Measurements from ENCODE around the gene SGCA. TPM values are rescaled to one million over a fixed set of nuclear protein-coding genes. Genes with fewer than 3 reads are reported as not detected.

SGCA gene
- total RNA-seq (2014; rRNA removed; shearing (Covaris generic)), result not detected in 2 replicates
- not detected in 2 replicates for polyA plus RNA-seq (2015; cell fraction: cytosol; rRNA removed)
- not detected in 2 replicates for polyA plus RNA-seq (2015; cell fraction: nucleus; rRNA removed)

- DNase-seq (ENCODE audit: low read depth, low spot score), result no peak
Observed at GRCh38 chr17:50165867-50166517, at the start of gene SGCA. Gene SGCA (plus strand): TSS chr17:50166005. CDS start chr17:50166041, 36 bp downstream.

GRCh38 chr17:50117202-50118051 is 48.4 kb upstream of the SGCA start:
- in situ Hi-C loops (cut with HindIII; ENCODE audit: low pct_unique_long_range_greater_than_20kb, low sequenced_read_pairs), result no loop called here
- DNase-seq (ENCODE audit: low read depth, low spot score), result no peak

More at GRCh38 chr17:50165867-50166517, at the start of gene SGCA:
- in situ Hi-C loops (cut with HindIII; ENCODE audit: low pct_unique_long_range_greater_than_20kb, low sequenced_read_pairs), result no loop called here

- in situ Hi-C loops (cut with HindIII; ENCODE audit: low pct_unique_long_range_greater_than_20kb, low sequenced_read_pairs), result no loop called here
- DNase-seq (ENCODE audit: low read depth, low spot score), result no peak
Observed at GRCh38 chr17:50118076-50118827, 47.6 kb upstream of the SGCA start.

DNA sequence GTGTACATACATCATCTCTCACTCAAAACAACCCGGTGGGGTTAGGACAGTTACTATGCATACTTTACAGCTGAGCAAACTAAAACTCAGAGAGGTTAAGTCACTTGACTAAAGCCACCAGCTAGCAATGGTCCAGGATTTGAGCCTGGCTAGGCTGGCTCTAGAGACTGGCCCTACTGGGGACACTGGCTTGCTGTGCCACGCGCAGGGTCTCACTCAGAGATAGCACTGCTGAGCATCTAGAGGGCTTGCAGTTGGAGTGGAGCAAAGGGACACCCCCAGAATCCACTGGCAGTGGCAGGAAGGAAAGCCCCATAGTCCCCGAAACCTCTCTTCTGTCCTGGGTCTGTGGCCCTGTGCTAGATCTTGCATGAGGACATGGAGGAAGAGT is 47.0 kb upstream of the SGCA start:
- DNase-seq (ENCODE audit: low read depth, low spot score), result no peak
- in situ Hi-C loops (cut with HindIII; ENCODE audit: low pct_unique_long_range_greater_than_20kb, low sequenced_read_pairs), result no loop called here

GRCh38 chr17:50120475-50121253 is 45.1 kb upstream of the SGCA start:
- in situ Hi-C loops (cut with HindIII; ENCODE audit: low pct_unique_long_range_greater_than_20kb, low sequenced_read_pairs), result no loop called here
- DNase-seq (ENCODE audit: low read depth, low spot score), result no peak

DNA sequence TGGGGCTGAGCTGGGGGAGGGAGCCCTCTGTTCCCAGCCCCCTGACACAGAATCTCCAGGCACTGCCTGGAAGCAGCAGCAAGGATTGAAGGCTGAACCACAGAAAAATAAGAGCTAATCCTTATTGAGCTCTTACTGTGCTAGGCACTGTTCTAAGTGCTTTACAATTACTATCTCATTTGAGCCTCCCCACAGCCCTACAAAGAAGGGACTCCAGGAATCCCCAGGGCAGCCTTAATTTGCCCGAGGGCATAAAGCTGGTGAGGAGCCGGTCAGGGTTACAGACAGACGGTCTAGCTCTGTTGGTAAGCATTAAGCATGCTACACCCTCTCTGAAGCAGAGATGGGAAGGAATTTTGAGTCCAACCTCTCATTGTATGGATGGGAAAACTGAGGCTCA is 42.9 kb upstream of the SGCA start:
- in situ Hi-C loops (cut with HindIII; ENCODE audit: low pct_unique_long_range_greater_than_20kb, low sequenced_read_pairs), result no loop called here
- DNase-seq (ENCODE audit: low read depth, low spot score), result no peak

DNA sequence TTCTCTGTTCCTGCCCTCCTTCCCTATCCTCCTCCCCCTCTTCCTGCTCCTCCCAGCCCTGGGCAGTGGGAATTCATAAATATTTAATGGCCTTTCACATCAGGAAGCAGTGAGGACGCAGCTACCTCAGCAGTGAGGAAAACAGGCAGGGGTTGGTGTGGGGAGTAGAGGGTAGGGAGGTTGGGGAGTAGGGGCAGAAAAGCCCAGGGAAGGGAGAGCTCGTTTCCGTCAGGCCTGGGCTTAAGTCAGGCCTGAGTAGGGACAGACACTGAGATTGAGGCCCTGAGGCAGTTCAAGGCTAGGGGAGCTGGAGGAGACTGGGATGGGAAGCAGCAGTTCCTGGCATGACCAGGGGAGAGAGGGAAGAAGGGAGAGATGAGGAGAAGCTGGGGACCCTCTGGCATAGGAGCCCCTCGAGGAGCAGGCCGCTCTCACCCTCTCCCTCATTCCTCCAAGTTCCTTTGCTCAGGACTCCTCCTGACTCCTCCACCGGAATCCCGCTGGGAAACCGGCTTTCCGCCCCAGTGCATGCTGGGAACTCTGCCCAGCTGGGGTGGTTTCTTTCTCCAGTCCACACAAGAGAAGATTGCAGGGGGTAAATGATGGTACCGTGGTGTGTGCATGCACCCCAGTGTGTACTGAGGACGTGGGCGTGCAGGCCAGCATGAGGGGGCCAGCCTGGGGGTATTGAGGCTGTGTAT is 42.0 kb upstream of the SGCA start:
- no peak for DNase-seq (ENCODE audit: low read depth, low spot score)
- in situ Hi-C loops (cut with HindIII; ENCODE audit: low pct_unique_long_range_greater_than_20kb, low sequenced_read_pairs), result no loop called here

DNA sequence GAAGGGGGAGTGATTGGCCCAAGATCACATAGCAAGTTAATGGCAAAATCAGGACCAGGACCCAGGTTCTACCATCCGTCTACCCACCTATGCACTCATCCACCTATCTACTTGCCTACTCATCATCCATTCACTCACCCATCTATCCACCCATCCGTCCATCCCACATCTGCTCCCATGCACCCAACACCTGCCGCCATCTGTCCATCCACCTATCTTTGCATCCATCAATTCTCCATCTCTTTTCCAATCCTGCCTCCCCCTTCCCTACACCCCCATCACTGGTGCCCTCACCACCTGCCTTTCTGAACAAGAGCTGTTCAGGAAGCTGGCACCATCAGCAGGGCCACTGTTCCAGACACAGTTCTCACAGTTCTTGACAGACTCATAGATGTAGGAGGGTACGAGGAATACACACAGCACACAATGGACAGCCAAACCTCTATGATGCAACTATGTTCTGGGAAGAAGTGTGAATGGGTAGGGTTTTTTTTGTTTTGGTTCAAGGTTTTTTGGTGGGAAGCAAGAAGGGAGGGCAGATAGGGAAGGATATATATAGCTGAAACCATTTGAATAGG is 40.3 kb upstream of the SGCA start:
- in situ Hi-C loops (cut with HindIII; ENCODE audit: low pct_unique_long_range_greater_than_20kb, low sequenced_read_pairs), result no loop called here
- DNase-seq (ENCODE audit: low read depth, low spot score), result no peak

DNA sequence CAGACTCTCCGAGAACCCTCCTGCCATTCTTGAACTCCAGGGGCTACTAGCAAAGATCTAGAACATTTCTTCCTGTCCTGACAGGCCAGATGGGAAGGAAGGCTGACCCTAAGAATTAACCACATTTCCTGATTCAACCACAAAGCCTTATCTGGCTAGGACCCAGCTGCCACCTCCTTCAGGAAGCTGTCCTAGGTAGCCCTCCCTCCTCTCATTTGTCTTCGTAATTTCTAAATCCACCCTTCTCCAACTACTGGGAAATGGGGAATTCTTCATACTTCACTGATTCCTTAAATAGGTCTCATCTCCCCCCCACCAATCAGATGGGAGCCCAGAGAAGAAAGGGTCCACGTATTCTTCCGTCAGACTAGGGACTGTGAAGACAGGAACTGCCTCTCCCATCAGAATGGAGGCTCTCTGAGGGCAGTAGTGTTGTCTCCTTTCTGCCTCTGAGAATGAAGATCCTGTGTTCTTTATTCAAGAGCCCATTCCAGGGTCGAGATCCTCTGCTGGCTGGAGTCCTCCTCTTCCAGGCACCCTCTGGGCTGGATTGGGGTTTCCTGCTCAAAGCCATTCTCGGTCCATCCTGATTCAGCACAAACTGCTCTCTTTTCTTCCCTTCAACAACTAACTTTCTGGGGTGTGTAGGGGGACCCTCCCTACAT is 38.0 kb upstream of the SGCA start:
- no peak for DNase-seq (ENCODE audit: low read depth, low spot score)
- in situ Hi-C loops (cut with HindIII; ENCODE audit: low pct_unique_long_range_greater_than_20kb, low sequenced_read_pairs), result no loop called here

DNA sequence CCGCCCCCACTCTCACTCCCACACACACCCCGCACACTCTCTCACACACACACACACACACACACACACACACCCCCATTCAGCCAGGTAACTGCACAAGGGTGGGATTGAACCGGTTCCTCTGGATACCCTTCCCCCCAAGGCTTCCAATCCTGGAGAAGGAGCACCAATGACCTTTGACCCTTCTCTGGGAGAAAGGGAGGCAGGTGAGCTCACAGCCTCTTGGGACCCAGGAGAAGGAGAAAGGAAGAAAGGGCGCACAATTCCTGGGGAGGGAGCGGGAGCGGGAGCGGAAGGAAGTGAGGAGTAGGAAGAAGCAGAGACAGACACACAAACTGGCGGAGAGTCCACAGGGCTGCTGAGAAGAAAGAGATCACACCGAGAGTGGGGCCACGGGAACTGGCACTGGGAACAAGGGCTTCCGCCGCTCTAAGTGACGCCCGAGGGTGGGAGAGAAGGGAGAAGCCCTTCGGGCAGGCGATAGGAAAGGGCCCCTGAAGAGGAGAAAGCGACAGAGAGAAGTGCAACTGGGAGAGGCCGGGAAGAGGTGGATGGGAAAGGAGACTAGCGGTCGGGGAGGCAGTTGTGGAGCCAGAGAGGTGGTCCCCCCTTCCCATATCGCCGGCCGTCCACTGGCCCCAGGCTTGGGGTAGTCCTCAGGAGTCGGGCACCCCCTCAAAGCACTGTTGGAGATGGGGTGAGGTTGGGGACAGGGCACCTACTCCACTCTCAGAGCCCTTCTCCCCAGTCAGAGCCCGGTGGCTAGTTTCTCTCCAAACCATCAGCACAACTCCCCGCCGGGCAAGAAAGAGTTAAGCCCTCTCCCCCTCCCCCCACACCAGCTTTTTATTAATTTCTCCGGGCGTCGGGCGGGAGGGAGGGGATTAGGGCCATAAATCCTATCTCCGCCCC is 37.1 kb upstream of the SGCA start:
- in situ Hi-C loops (cut with HindIII; ENCODE audit: low pct_unique_long_range_greater_than_20kb, low sequenced_read_pairs), result no loop called here
- no peak for DNase-seq (ENCODE audit: low read depth, low spot score)

DNA sequence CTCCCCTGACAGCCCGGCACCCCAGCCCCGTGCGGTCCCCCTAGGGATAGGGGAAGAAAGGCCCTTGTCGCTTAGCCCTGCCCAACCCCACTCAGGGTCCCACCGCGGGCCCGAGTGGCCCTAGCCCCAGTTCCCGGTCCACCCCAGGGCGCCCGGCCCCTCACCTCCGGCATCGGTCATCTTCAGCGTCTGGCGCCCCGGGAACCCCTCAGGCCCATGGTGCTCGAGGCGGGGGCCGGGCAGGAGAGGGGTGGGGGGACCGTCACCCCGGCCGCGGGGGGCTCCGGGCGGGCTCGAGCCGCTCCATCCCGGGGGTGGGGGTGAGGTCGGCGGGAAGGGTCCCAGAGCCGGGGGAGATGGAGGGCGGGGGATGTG is 36.5 kb upstream of the SGCA start:
- in situ Hi-C loops (cut with HindIII; ENCODE audit: low pct_unique_long_range_greater_than_20kb, low sequenced_read_pairs), result no loop called here
- no peak for DNase-seq (ENCODE audit: low read depth, low spot score)

DNA sequence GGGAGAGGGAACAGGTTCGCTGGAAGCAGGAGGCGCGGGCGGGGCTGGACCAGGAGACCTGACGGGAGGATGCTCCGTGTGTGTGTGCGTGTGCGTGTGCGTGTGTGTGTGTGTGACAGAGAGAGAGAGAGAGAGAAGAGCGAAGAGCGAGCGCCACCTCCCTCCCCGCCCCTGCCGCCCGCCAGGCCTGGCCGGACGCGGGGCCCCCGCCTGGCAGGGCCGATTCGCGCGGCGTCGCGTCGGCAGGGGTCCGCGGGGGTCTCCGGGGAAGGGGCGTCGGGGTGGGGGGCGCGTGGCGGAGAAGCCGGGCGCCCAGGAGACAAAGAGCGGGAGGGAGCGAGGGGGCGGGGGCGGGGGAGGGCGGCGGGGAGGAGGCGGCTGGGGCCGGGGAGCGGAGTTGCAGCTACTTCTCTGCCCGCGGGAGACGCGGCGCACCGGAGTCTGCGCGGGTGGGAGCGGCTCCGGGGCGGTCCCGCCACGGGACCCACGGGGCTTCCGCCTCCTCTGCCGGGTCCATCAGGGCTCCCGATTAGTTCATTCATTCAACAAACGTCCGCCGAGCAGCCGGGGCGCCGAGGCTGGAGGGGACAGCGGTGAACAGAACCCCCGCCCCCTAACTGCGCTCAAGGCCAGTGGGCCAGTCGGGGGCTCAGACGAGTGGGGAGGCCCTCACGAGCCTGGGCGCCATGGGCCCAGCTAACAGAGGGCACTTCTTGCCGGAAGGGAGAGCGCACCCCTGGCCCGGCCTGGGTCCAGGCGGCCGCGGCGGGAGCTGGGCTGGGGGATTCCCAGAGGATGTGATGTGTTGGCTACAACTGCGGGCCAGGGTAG is 35.9 kb upstream of the SGCA start, which contains the start of gene SAMD14:
TSS of gene SAMD14 (minus strand) at position 433 of the 831 bp plus-strand sequence. CDS start 5,201 bp downstream, outside the sequence.
- DNase-seq (ENCODE audit: low read depth, low spot score), result no peak
- in situ Hi-C loops (cut with HindIII; ENCODE audit: low pct_unique_long_range_greater_than_20kb, low sequenced_read_pairs), result no loop called here

DNA sequence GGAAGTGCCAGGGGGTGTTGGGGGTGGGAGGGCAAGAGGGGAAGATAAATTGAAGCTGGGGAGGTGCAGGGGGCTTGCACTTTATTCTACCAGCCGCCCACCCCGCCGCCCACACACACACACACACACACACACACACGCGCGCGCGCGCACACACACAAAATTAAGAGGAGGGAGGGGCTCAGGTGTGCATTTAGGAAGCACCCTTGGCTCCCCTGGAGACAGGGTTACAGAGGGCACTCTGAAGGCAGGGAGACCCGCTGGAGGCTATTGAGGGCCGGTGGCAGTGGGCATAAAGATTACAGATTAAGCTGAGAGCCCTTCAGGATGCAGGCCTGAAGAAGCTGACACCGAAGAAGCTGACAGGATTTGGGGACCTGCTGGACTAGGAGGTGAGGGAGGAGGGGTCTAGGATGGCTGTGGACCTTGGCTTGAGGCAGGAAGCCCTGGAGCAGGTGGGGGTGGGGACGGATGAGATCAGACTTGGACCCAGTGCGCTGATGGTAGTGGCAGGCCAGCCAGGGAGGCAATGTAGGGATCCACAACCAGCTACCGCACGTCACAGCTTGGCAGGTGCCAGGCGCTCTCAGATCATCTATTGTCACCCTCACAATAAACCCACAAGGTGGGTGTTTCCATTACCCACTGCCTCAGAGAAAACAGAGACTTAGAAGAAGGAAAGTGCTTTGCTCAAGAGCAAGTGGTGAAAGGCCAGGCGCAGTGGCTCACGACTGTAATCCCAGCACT is 35.1 kb upstream of the SGCA start:
- DNase-seq (ENCODE audit: low read depth, low spot score), result no peak
- in situ Hi-C loops (cut with HindIII; ENCODE audit: low pct_unique_long_range_greater_than_20kb, low sequenced_read_pairs), result no loop called here
